ENCODE measurements around the gene PSORS1C1.
"Not testable (repeated sequence)": the region's sequence is repeated elsewhere in the genome, so short reads cannot be mapped to it uniquely, and the experiment has no call there.

PSORS1C1 gene

GRCh38 chr6:31168606-31169005 lies 54.0 kb downstream of the PSORS1C1 start:
- no peak for FAIRE-seq
- no peak for TF ChIP-seq CTCF (IDR thresholded peaks at IDR 0.05; ENCODE audit: insufficient read depth, missing control alignments)
- DNase-seq (ENCODE audit: insufficient read length, low spot score), result no peak

- no peak for FAIRE-seq
- DNase-seq (ENCODE audit: insufficient read length, low spot score), result no peak
- no peak for TF ChIP-seq CTCF (IDR thresholded peaks at IDR 0.05; ENCODE audit: insufficient read depth, missing control alignments)
These were observed 54.7 kb downstream of the PSORS1C1 start for GRCh38 chr6:31169123-31169857.

GRCh38 chr6:31169858-31170599 lies 55.4 kb downstream of the PSORS1C1 start:
- FAIRE-seq; DNase-seq (ENCODE audit: insufficient read length, low spot score): not testable (repeated sequence)

- no peak for FAIRE-seq
- DNase-seq (ENCODE audit: insufficient read length, low spot score), result no peak
- no peak for TF ChIP-seq CTCF (IDR thresholded peaks at IDR 0.05; ENCODE audit: insufficient read depth, missing control alignments)
These were observed 55.9 kb downstream of the PSORS1C1 start, which contains the start of gene POU5F1 for GRCh38 chr6:31170600-31170881. Gene POU5F1 (minus strand): TSS chr6:31170682. CDS start chr6:31170620, 62 bp downstream.

- DNase-seq (ENCODE audit: insufficient read length, low spot score), result no peak
- TF ChIP-seq CTCF (IDR thresholded peaks at IDR 0.05; ENCODE audit: insufficient read depth, missing control alignments), result no peak
- FAIRE-seq, result no peak
These were observed 56.5 kb downstream of the PSORS1C1 start for GRCh38 chr6:31170987-31171671.

- no peak for DNase-seq (ENCODE audit: insufficient read length, low spot score)
- no peak for FAIRE-seq
- no peak for TF ChIP-seq CTCF (IDR thresholded peaks at IDR 0.05; ENCODE audit: insufficient read depth, missing control alignments)
These were observed 57.6 kb downstream of the PSORS1C1 start for GRCh38 chr6:31171931-31172905.

- DNase-seq (ENCODE audit: insufficient read length, low spot score), result no peak
- TF ChIP-seq CTCF (IDR thresholded peaks at IDR 0.05; ENCODE audit: insufficient read depth, missing control alignments), result no peak
- no peak for FAIRE-seq
These were observed 58.4 kb downstream of the PSORS1C1 start for GRCh38 chr6:31172973-31173384.

All from D721Med (cell line).